GM12874 (cell line): ENCODE measurements around the gene SLCO2B1.

Source experiments
- TF ChIP-seq, protein P1 (sequence below): IDR thresholded peaks from 2 replicates; pipeline ENCODE4 v1.5.1; 2011; ENCODE audit warnings: low read depth, mild to moderate bottlenecking, control low read depth, low read length, moderate library complexity; ENCODE audit not compliant: insufficient read depth

The SLCO2B1 gene

DNA sequence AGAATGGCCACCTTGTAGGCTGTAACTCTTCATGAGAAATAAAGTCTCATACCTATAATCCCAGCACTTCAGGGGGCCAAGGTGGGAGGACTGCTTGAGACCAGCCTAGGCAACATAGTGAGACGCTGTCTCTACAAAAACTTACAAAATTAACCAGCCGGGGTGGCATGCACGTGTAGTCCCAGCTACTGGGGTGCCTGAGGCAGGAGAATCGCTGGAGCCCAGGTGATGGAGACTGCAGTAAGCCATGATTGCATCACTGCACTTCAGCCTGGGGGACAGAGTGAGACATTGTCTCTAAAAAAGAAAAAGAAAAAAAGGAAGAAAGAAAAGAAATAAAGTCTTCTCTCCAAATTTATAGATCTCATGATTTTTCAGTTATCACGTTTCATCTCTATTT is 4.2 kb upstream of the SLCO2B1 start:
- TF ChIP-seq, protein P1, sequence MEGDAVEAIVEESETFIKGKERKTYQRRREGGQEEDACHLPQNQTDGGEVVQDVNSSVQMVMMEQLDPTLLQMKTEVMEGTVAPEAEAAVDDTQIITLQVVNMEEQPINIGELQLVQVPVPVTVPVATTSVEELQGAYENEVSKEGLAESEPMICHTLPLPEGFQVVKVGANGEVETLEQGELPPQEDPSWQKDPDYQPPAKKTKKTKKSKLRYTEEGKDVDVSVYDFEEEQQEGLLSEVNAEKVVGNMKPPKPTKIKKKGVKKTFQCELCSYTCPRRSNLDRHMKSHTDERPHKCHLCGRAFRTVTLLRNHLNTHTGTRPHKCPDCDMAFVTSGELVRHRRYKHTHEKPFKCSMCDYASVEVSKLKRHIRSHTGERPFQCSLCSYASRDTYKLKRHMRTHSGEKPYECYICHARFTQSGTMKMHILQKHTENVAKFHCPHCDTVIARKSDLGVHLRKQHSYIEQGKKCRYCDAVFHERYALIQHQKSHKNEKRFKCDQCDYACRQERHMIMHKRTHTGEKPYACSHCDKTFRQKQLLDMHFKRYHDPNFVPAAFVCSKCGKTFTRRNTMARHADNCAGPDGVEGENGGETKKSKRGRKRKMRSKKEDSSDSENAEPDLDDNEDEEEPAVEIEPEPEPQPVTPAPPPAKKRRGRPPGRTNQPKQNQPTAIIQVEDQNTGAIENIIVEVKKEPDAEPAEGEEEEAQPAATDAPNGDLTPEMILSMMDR, result no peak

DNA sequence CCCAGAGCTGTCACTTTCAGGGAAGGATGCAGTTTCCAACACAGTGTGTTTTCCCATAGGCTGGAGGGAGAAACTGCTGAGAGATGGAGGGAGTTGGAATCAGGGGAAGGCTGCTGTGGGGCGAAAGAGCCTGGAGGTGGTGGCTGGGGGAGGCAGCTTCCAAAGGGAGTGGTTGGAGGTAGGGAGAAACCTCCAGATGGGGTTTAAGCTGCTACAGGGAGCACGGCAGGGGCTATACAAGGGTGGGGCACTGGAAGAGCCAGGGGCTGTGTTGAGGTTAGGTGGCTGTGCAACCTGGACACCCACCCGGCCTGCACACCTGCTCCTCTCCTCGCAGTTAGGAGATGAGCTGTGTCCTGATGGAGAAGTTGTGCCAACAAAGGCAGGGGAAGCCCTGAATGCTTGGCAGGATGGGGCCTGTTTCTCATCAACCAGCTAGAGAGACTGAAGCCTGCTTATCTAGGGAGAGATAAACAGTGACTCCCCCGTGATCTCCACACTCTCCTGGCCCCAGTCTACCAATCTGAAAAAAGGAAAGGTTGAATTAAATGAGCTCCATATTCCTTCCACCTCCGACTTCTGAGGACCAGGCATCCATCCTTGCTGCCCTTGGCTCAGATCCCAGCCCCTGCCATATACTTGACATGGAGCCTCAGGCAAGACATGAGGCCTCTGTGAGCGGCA is 3.6 kb upstream of the SLCO2B1 start:
- TF ChIP-seq, protein P1, result no peak

DNA sequence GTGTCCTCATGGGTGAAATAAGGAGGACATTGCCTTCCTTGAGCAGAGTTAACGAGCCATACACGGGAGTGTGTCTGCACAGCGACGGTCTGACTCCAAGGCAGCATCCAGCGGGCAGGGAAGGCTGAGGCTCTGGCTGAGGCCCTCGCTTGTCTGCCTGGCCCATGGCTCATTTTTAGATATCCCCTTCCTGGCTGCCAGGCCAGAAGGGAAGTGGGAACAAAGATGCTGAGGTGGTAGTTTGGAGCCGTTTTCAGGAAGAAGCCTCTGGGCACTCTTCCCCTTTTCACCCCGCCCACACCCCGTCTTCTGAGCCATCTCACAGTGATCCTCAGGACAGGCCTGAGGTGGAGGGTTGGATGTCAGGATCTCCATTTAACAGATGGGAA is 3.0 kb upstream of the SLCO2B1 start:
- TF ChIP-seq, protein P1, result no peak

DNA sequence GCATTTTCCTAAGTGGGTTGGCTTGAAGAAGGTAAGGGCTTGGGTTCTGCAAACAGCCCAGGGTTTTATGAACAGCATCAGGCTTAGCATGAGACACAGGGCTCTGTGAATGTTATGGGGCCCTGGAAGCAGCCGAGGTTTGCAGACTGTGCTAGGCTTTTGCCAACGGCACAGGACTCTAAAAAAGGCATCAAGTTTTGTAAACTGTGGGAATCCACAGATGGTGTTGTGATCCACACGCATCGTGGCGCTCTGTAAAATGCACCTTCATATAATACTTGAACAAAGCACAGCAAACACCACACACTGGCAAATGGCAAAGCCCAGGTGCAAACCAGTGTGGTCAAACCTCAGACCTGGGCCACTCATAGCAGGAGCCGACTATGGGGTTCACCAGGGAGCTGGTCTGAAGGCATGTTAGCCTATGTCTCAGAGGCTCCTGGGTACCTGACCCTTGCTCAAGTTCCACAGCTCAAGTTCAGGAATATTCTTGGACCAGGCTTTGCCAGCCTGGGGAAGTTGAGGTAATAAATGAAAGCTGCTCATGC is 2.4 kb upstream of the SLCO2B1 start:
- TF ChIP-seq, protein P1, result no peak

DNA sequence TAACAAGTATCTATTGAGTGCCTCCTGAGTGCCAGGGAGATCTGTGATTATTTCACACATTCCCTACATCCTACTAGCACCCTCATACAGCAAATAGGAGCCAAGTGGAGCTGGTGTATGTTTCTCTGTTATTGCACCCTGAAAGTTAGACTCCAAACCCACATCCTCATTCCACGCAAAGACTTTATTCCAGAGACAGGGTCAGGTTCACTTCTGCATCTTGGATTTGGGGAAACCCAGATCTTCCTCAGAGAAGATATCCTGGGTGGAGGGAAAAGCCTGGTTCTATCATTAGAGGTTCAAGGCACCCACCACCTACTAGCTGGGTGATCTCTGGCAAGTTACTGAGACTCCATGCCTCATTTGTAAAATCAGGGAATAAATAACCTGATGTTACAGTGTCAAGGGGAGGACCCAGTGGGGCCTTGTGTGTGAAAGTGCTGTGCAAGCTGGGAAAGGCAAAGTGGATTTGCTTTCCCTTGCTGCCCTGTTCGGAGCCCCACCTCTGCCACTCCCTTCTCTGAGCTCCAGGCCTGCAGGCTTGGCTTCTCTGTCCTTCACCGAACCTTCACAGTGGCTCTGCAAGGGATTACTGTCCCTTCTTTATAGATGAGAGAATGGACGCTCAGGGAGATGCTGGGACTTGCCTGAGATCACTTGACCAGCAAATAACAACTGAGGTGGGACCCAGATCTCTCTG is 991 bp upstream of the SLCO2B1 start:
- TF ChIP-seq, protein P1, result no peak

DNA sequence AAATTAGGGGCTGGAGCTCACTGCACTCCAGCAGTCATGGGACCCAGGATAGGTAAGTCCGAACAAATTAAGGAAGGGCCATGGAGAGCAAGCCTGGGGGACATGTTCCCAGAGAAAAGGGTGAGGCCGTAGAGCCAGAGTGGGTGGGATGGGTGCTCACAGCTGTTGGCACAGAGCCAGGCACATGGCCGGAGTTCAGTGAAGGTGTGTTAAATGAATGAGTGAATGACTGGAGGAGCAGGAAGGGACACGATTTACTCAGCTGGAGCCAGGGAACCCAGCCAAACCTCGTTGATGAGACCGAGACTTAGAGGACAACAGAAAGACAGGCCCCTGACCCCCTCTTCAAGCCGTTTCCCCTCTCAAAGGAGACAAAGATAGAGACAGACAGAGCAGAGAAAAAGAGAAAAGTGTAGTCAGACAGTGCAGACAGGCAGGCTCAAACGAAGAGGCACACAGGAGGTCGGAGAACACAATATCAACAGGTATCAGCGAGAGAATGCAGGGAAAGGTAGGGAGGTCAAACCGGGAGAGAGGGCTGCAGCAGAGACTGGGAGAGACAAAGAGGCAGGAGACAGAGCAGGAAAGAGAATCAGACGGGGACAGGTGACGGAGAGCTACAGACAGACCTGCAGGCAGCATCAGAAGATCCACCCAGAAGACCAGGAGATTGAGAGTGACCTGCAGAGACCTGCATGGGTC is 590 bp downstream of the SLCO2B1 start:
- TF ChIP-seq, protein P1, result no peak

DNA sequence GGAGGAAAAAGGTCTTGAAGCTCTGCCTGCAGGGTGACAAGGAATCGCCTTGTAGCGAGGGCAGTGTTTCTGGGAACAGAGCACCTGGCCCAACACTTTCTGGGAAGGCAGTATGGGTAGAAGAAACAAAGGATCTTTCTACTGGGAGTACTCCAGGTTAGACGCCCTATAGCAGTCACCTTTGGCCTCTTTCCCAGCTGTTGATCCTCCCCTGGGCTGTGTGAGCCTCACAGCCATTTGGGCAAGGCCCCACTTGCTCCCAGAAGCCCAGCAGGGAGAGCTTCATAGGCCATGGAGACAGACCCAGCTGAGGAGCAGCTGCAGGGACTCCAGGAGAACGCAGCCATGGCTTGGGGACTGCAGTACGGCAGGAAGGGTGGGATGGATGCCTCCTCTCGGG is 1.2 kb downstream of the SLCO2B1 start:
- TF ChIP-seq, protein P1, result no peak
